ENCODE measurements around the gene MIOX. TPM values are rescaled to one million over a fixed set of nuclear protein-coding genes. Genes with fewer than 3 reads are reported as not detected.

MIOX gene
- total and polyA plus RNA-seq, 9 of the 15 experiments (the other 6 are each of a cell fraction or from before 2014, with no cell fraction given) = 0.08 TPM; not detected in 8

- TF ChIP-seq, protein P1, sequence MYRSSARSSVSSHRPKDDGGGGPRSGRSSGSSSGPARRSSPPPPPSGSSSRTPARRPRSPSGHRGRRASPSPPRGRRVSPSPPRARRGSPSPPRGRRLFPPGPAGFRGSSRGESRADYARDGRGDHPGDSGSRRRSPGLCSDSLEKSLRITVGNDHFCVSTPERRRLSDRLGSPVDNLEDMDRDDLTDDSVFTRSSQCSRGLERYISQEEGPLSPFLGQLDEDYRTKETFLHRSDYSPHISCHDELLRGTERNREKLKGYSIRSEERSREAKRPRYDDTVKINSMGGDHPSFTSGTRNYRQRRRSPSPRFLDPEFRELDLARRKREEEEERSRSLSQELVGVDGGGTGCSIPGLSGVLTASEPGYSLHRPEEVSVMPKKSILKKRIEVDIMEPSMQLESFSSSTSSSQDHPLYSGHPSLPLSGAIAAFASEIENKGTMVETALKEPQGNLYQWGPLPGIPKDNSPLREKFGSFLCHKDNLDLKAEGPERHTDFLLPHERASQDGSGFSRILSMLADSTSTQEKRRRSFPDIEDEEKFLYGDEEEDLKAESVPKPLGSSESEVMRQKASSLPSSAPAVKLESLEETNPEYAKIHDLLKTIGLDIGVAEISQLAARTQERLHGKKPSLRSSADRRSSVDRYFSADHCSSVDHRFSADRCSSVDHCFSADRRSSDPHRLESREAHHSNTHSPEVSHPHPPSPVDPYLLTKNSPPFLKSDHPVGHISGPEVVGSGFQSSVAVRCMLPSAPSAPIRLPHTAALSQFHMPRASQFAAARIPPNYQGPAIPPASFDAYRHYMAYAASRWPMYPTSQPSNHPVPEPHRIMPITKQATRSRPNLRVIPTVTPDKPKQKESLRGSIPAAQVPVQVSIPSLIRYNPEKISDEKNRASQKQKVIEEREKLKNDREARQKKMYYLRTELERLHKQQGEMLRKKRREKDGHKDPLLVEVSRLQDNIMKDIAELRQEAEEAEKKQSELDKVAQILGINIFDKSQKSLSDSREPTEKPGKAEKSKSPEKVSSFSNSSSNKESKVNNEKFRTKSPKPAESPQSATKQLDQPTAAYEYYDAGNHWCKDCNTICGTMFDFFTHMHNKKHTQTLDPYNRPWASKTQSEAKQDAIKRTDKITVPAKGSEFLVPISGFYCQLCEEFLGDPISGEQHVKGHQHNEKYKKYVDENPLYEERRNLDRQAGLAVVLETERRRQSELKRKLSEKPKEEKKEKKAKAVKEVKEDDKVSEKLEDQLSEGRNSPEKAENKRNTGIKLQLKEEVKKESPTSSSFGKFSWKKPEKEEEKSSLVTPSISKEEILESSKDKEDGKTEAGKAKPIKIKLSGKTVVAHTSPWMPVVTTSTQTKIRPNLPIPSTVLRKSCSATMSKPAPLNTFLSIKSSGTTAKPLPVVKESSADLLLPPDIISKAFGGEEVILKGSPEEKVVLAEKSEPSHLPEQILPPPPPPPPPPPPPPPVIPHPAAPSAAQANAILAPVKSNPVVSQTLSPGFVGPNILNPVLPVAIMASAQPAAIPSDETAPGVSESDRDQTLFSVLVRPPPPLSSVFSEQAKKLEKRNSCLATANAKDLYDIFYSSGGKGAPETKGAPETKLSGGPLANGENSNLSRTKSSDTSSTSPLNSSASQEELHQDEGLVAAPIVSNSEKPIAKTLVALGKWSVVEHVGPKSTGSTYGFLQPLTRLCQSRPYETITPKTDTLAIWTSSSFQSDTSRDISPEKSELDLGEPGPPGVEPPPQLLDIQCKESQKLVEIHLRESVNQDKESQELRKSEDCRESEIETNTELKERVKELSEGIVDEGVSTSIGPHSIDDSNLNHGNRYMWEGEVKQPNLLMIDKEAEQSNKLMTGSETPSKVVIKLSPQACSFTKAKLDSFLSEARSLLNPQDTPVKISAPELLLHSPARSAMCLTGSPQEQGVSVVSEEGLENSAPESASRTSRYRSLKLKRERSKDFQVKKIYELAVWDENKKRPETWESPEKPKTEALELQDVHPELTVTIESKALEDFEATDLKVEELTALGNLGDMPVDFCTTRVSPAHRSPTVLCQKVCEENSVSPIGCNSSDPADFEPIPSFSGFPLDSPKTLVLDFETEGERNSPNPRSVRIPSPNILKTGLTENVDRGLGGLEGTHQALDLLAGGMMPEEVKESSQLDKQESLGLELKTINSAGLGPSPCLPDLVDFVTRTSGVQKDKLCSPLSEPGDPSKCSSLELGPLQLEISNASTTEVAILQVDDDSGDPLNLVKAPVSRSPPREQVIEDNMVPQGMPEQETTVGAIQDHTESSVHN (IDR thresholded peaks at IDR 0.05; ENCODE audit: borderline replicate concordance in 1 of 2, low read depth in 1 of 2) = no peak
- TF ChIP-seq SIN3B (IDR thresholded peaks at IDR 0.05; ENCODE audit: low read depth) = no peak
- TF ChIP-seq SIRT6 (IDR thresholded peaks at IDR 0.05; ENCODE audit: low read depth, low read length) = no peak
- no peak for TF ChIP-seq KAT8 (IDR thresholded peaks at IDR 0.05; ENCODE audit: low read depth)
- no peak for TF ChIP-seq COPS2 (conservative IDR thresholded peaks at IDR 0.05)
- TF ChIP-seq ZNF124 (CRISPR knock-in tag; IDR thresholded peaks at IDR 0.05) = no peak
- no peak for TF ChIP-seq CBFA2T2 (conservative IDR thresholded peaks at IDR 0.05)
- no peak for TF ChIP-seq PHF21A (IDR thresholded peaks at IDR 0.05; ENCODE audit: borderline replicate concordance, low read depth)
- no peak for TF ChIP-seq CBX1 (IDR thresholded peaks at IDR 0.05; ENCODE audit: low read depth)
- no peak for TF ChIP-seq ZNF717 (CRISPR knock-in tag; IDR thresholded peaks at IDR 0.05)
- no peak for TF ChIP-seq POLR3A (IDR thresholded peaks at IDR 0.05; ENCODE audit: borderline replicate concordance, extremely low read depth, insufficient read depth, insufficient read length)
- no peak for TF ChIP-seq ELF1 (tag; IDR thresholded peaks at IDR 0.05)
- no peak for TF ChIP-seq ZNF347 (CRISPR knock-in tag; IDR thresholded peaks at IDR 0.05; ENCODE audit: low read depth)
- 0 out of 2 replicates have a peak, but pooled peaks have one; percentile 16 for TF ChIP-seq FOSL1 (tag; conservative IDR thresholded peaks at IDR 0.05)
- TF ChIP-seq L3MBTL2 (IDR thresholded peaks at IDR 0.05) = no peak
- no peak for TF ChIP-seq ZNF175 (CRISPR knock-in tag; IDR thresholded peaks at IDR 0.05; ENCODE audit: low read depth)
- TF ChIP-seq DDX20 (tag; IDR thresholded peaks at IDR 0.05; ENCODE audit: low read depth) = no peak
- TF ChIP-seq, protein P2, sequence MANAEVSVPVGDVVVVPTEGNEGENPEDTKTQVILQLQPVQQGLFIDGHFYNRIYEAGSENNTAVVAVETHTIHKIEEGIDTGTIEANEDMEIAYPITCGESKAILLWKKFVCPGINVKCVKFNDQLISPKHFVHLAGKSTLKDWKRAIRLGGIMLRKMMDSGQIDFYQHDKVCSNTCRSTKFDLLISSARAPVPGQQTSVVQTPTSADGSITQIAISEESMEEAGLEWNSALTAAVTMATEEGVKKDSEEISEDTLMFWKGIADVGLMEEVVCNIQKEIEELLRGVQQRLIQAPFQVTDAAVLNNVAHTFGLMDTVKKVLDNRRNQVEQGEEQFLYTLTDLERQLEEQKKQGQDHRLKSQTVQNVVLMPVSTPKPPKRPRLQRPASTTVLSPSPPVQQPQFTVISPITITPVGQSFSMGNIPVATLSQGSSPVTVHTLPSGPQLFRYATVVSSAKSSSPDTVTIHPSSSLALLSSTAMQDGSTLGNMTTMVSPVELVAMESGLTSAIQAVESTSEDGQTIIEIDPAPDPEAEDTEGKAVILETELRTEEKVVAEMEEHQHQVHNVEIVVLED (CRISPR knock-in tag; IDR thresholded peaks at IDR 0.05) = no peak
These were observed 17.0 kb upstream of the MIOX start (continued) for GRCh38 chr22:50469377-50470305.
